HEK293 (cell line): ENCODE results near the gene ATP5ME.

Experiments used
- CTCF ChIA-PET: fragments of 350-600 bp; formaldehyde crosslinking; extraction: SDS; loops from one replicate; lab custom pipeline; 2021; ENCODE audit warnings: antibody characterized with exemption; lab: Yijun Ruan, JAX
- POLR2A ChIA-PET: fragments of 300-600 bp; formaldehyde crosslinking; extraction: SDS; loops from one replicate; lab custom pipeline; 2020; ENCODE audit warnings: antibody characterized with exemption, inconsistent platforms; lab: Yijun Ruan, JAX
- H3K27ac ChIP-seq: fragments of 200-500 bp; sonication (Bioruptor generic); 2 replicates; pipeline ENCODE4 v1.5.1; 2014; ENCODE audit warnings: low read depth, low read length, control low read depth, inconsistent platforms; ENCODE audit errors: extremely low read depth
- H3K36me3 ChIP-seq, 2 experiments: fragments of 200-500 bp in 1 of 2; sonication (Bioruptor generic) in 1 of 2; 1 replicate in 1 of 2; 2 replicates in 1 of 2; pipeline ENCODE4 v1.5.1; 2014 to 2017; ENCODE audit warnings: inconsistent platforms in 2 of 2, low read length in 2 of 2; ENCODE audit not compliant: control insufficient read depth in 2 of 2, insufficient read depth in 1 of 2
- H3K4me1 ChIP-seq: fragments of 200-500 bp; sonication (Bioruptor generic); 2 replicates; pipeline ENCODE4 v1.5.1; 2014; ENCODE audit warnings: mild to moderate bottlenecking, low read length, inconsistent platforms; ENCODE audit not compliant: control insufficient read depth, insufficient read depth
- H3K4me3 ChIP-seq: 2 replicates; pipeline ENCODE4 v1.5.1; 2011; ENCODE audit warnings: low read depth, mild to moderate bottlenecking, control low read depth, low read length, moderate library complexity
- H3K9me3 ChIP-seq: fragments of 200-500 bp; sonication (Bioruptor generic); 2 replicates; pipeline ENCODE4 v1.5.1; 2014; ENCODE audit warnings: low read depth, low read length, inconsistent platforms; ENCODE audit not compliant: control insufficient read depth, insufficient read depth
- MYNN ChIP-seq: fragments of 450-650 bp; formaldehyde crosslinking; IDR thresholded peaks from 2 replicates; pipeline ENCODE4 v1.5.1; 2016; ENCODE audit warnings: missing biosample characterization, missing genetic modification characterization, borderline replicate concordance
- PBX3 ChIP-seq: sonication (generic); formaldehyde crosslinking; IDR thresholded peaks from 2 replicates; pipeline ENCODE4 v1.8.1; 2022; ENCODE audit warnings: mild to moderate bottlenecking, moderate library complexity, missing genetic modification reagents
- PRDM2 ChIP-seq: fragments of 450-650 bp; formaldehyde crosslinking; IDR thresholded peaks from 2 replicates; pipeline ENCODE4 v1.5.1; 2016; ENCODE audit warnings: missing biosample characterization, missing genetic modification characterization, borderline replicate concordance
- ZNF248 ChIP-seq: fragments of 450-650 bp; formaldehyde crosslinking; IDR thresholded peaks from 2 replicates; pipeline ENCODE4 v1.5.1; 2017; ENCODE audit warnings: missing biosample characterization, missing genetic modification characterization
- ZNF341 ChIP-seq: fragments of 450-650 bp; formaldehyde crosslinking; IDR thresholded peaks from 2 replicates; pipeline ENCODE4; 2016; ENCODE audit warnings: low read depth, missing biosample characterization, missing genetic modification characterization
- ZNF544 ChIP-seq: fragments of 450-650 bp; formaldehyde crosslinking; IDR thresholded peaks from 2 replicates; pipeline ENCODE4 v1.5.0; 2017; ENCODE audit warnings: missing biosample characterization, missing genetic modification characterization

ATP5ME gene

GRCh38 chr4:653080-653821, 20.8 kb downstream of the ATP5ME start (continued):
- TF ChIP-seq PRDM2 (tag by site-specific recombination), result no peak
- no peak for TF ChIP-seq PBX3 (CRISPR knock-in tag)
- TF ChIP-seq MYNN (tag by site-specific recombination), result no peak
- no peak for TF ChIP-seq ZNF544 (tag by site-specific recombination)
- no peak for TF ChIP-seq ZNF248 (tag by site-specific recombination)

- Histone ChIP-seq H3K4me3 (no peak overlapping the region), H3K4me1 (no peaks in the 10 kb centered on the region), H3K9me3 (no peaks in the 10 kb centered on the region), H3K36me3 (no peaks in the 10 kb centered on the region), H3K27ac (no peak overlapping the region)
- ChIA-PET POLR2A (no interaction called here), CTCF (no interaction called here)
- TF ChIP-seq ZNF341 (0 out of 2 replicates have a peak, but pooled peaks have one; percentile 13), PRDM2 (tag by site-specific recombination) (no peak)
Observed at GRCh38 chr4:651884-652642, 22.0 kb downstream of the ATP5ME start.
